PFSK-1 (cell line): ENCODE data around the gene FRMD4A.

Experiments used
- FOXP2 ChIP-seq: optimal IDR thresholded peaks from 2 replicates; pipeline ENCODE3; 2011; ENCODE audit warnings: borderline replicate concordance, control low read depth, inconsistent platforms; ENCODE audit not compliant: insufficient read depth; ENCODE audit errors: extremely low read length, extremely low read depth
- POLR2AphosphoS5 ChIP-seq: IDR thresholded peaks from 2 replicates; pipeline ENCODE4 v1.6.1; 2012; ENCODE audit warnings: low read depth, mild to moderate bottlenecking, control low read depth, low read length, moderate library complexity
- SIN3A ChIP-seq: IDR thresholded peaks from 2 replicates; pipeline ENCODE4 v1.6.1; 2012; ENCODE audit warnings: mild to moderate bottlenecking, low read length, moderate library complexity, borderline replicate concordance; ENCODE audit not compliant: insufficient read depth
- TAF1 ChIP-seq: IDR thresholded peaks from 2 replicates; pipeline ENCODE4 v1.6.1; 2012; ENCODE audit warnings: low read length, control low read depth, borderline replicate concordance; ENCODE audit not compliant: insufficient read depth
- TF ChIP-seq, protein P1 (sequence below), 2 experiments: IDR thresholded peaks; 2 replicates each; pipeline versions ENCODE4 v1.6.1 to v1.8.0; 2011 to 2012; ENCODE audit warnings: low read depth in 2 of 2, low read length in 2 of 2, control low read depth in 1 of 2, inconsistent platforms in 1 of 2, mild to moderate bottlenecking in 1 of 2, moderate library complexity in 1 of 2; ENCODE audit not compliant: insufficient read depth in 1 of 2

GRCh38 chr10:13955409-13956068, 375.2 kb downstream of the FRMD4A start:
- TF ChIP-seq POLR2AphosphoS5 (no peak), SIN3A (no peak), TAF1 (no peak), FOXP2 (no peak)
- TF ChIP-seq, protein P1, sequence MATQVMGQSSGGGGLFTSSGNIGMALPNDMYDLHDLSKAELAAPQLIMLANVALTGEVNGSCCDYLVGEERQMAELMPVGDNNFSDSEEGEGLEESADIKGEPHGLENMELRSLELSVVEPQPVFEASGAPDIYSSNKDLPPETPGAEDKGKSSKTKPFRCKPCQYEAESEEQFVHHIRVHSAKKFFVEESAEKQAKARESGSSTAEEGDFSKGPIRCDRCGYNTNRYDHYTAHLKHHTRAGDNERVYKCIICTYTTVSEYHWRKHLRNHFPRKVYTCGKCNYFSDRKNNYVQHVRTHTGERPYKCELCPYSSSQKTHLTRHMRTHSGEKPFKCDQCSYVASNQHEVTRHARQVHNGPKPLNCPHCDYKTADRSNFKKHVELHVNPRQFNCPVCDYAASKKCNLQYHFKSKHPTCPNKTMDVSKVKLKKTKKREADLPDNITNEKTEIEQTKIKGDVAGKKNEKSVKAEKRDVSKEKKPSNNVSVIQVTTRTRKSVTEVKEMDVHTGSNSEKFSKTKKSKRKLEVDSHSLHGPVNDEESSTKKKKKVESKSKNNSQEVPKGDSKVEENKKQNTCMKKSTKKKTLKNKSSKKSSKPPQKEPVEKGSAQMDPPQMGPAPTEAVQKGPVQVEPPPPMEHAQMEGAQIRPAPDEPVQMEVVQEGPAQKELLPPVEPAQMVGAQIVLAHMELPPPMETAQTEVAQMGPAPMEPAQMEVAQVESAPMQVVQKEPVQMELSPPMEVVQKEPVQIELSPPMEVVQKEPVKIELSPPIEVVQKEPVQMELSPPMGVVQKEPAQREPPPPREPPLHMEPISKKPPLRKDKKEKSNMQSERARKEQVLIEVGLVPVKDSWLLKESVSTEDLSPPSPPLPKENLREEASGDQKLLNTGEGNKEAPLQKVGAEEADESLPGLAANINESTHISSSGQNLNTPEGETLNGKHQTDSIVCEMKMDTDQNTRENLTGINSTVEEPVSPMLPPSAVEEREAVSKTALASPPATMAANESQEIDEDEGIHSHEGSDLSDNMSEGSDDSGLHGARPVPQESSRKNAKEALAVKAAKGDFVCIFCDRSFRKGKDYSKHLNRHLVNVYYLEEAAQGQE (IDR thresholded peaks at IDR 0.05; ENCODE audit: insufficient read depth in 1 of 2, low read depth in 2 of 2, low read length in 2 of 2): no peak
